A673 (cell line): Measurements from ENCODE around the gene SSH2.

Experiments
- CTCF ChIP-seq: fragments of 300-800, 200-600 bp; sonication (generic); conservative IDR thresholded peaks from 2 replicates; pipeline ENCODE4 v1.5.1; 2017; ENCODE audit warnings: low read depth, mild to moderate bottlenecking, antibody characterized with exemption, low read length, moderate library complexity, mixed read lengths
- EZH2 ChIP-seq: fragments of 200-600 bp; sonication (generic); IDR thresholded peaks from 2 replicates; pipeline ENCODE4 v1.6.1; 2017; ENCODE audit warnings: borderline replicate concordance, low read depth, mild to moderate bottlenecking, mixed read lengths, antibody characterized with exemption, low read length; ENCODE audit not compliant: poor library complexity, severe bottlenecking

- TF ChIP-seq CTCF (no peak), EZH2 (no peak)
Observed at GRCh38 chr17:29972277-29972676, 42.2 kb upstream of the SSH2 start.
